GM12801 (cell line): ENCODE measurements around the gene PPP1R12C.

Experiments used
- CTCF ChIP-seq: IDR thresholded peaks from one replicate; pipeline ENCODE4 v1.5.1; 2011; ENCODE audit warnings: control low read depth; ENCODE audit not compliant: insufficient read length; ENCODE audit errors: extremely low read depth

Gene PPP1R12C

GRCh38 chr19:55149078-55150003, 31.9 kb upstream of the PPP1R12C start, which contains the start of gene TNNT1:
Gene TNNT1, minus strand, starts transcription at chr19:55149206. Its CDS starts 2,049 bp downstream, at chr19:55147157.
- no peak for TF ChIP-seq CTCF

GRCh38 chr19:55147545-55148251, 30.3 kb upstream of the PPP1R12C start:
- TF ChIP-seq CTCF: no peak

GRCh38 chr19:55146705-55147273, 29.4 kb upstream of the PPP1R12C start:
- TF ChIP-seq CTCF: no peak

- TF ChIP-seq CTCF: no peak
Observed at GRCh38 chr19:55146078-55146704, 28.8 kb upstream of the PPP1R12C start.

GRCh38 chr19:55145232-55145631, 27.8 kb upstream of the PPP1R12C start:
- no peak for TF ChIP-seq CTCF

- TF ChIP-seq CTCF: no peak
Observed at GRCh38 chr19:55141696-55142095, 24.3 kb upstream of the PPP1R12C start.

GRCh38 chr19:55137915-55138314, 20.5 kb upstream of the PPP1R12C start:
- no peak for TF ChIP-seq CTCF
